Neutrophil (primary cell): ENCODE results near the gene TSEN34.

Experiments used
- H3K27ac ChIP-seq: fragments of 200-600 bp; sonication (generic); 2 replicates; pipeline ENCODE4 v1.5.1; 2016; ENCODE audit warnings: mild to moderate bottlenecking, moderate library complexity
- H3K27me3 ChIP-seq: fragments of 200-600 bp; sonication (generic); 2 replicates; pipeline ENCODE4 v1.6.0; 2016; ENCODE audit warnings: mild to moderate bottlenecking
- H3K36me3 ChIP-seq: fragments of 200-600 bp; sonication (generic); 2 replicates; pipeline ENCODE4 v1.5.1; 2017
- H3K4me1 ChIP-seq, 2 experiments: fragments of 200-600 bp in 1 of 2; sonication (generic) in 1 of 2; 1 replicate in 1 of 2; 2 replicates in 1 of 2; pipeline versions ENCODE4 v1.5.1 to v1.6.1; 2013 to 2016; ENCODE audit warnings: low read depth in 1 of 2, low read length in 1 of 2, mild to moderate bottlenecking in 1 of 2, moderate library complexity in 1 of 2; ENCODE audit not compliant: control insufficient read depth in 1 of 2, insufficient read depth in 1 of 2
- H3K4me3 ChIP-seq, 2 experiments: fragments of 200-600 bp in 1 of 2; sonication (generic) in 1 of 2; 1 replicate in 1 of 2; 2 replicates in 1 of 2; pipeline ENCODE4 v1.5.1; 2013 to 2016; ENCODE audit warnings: low read depth in 1 of 2, low read length in 1 of 2, mild to moderate bottlenecking in 1 of 2, moderate library complexity in 1 of 2
- H3K9me3 ChIP-seq: fragments of 200-600 bp; sonication (generic); 2 replicates; pipeline ENCODE4 v1.5.1; 2016
- TF ChIP-seq, protein P1 (sequence below): fragments of 200-600 bp; sonication (generic); IDR thresholded peaks from 2 replicates; pipeline ENCODE4 v1.5.1; 2016; ENCODE audit warnings: antibody characterized with exemption

The TSEN34 gene

GRCh38 chr19:54191011-54191810 lies at the start of gene TSEN34:
Gene TSEN34, plus strand, starts transcription at chr19:54191308. Its CDS starts 57 bp downstream, at chr19:54191365.
- H3K27ac ChIP-seq: peak within 1 kb of the TSS; percentile 100
- peaks cover 38 to 45% of the 10 kb centered on the region in 2 experiments for H3K4me1 ChIP-seq
- H3K27me3 ChIP-seq: no peaks in the 10 kb centered on the region
- no peaks in the 10 kb centered on the region for H3K9me3 ChIP-seq
- peaks cover 57% of the 10 kb centered on the region for H3K36me3 ChIP-seq
- peak within 1 kb of the TSS; percentile 88 to 100 for H3K4me3 ChIP-seq
- TF ChIP-seq, protein P1, sequence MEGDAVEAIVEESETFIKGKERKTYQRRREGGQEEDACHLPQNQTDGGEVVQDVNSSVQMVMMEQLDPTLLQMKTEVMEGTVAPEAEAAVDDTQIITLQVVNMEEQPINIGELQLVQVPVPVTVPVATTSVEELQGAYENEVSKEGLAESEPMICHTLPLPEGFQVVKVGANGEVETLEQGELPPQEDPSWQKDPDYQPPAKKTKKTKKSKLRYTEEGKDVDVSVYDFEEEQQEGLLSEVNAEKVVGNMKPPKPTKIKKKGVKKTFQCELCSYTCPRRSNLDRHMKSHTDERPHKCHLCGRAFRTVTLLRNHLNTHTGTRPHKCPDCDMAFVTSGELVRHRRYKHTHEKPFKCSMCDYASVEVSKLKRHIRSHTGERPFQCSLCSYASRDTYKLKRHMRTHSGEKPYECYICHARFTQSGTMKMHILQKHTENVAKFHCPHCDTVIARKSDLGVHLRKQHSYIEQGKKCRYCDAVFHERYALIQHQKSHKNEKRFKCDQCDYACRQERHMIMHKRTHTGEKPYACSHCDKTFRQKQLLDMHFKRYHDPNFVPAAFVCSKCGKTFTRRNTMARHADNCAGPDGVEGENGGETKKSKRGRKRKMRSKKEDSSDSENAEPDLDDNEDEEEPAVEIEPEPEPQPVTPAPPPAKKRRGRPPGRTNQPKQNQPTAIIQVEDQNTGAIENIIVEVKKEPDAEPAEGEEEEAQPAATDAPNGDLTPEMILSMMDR: peak; percentile 23

GRCh38 chr19:54141356-54141755 lies 49.8 kb upstream of the TSEN34 start:
- no peak overlapping the region for H3K27ac ChIP-seq
- H3K4me1 ChIP-seq: peaks cover 25 to 29% of the 10 kb centered on the region in 2 experiments
- TF ChIP-seq, protein P1: no peak
- H3K36me3 ChIP-seq: peaks cover 41% of the 10 kb centered on the region
- no peaks in the 10 kb centered on the region for H3K27me3 ChIP-seq
- no peak overlapping the region for H3K4me3 ChIP-seq
- H3K9me3 ChIP-seq: no peaks in the 10 kb centered on the region

- no peak overlapping the region for H3K27ac ChIP-seq
- H3K4me1 ChIP-seq: peaks cover 20 to 24% of the 10 kb centered on the region in 2 experiments
- H3K36me3 ChIP-seq: peaks cover 50% of the 10 kb centered on the region
- H3K4me3 ChIP-seq: no peak overlapping the region
- TF ChIP-seq, protein P1: no peak
- no peaks in the 10 kb centered on the region for H3K27me3 ChIP-seq
- H3K9me3 ChIP-seq: no peaks in the 10 kb centered on the region
Measured at GRCh38 chr19:54142166-54142780, 48.8 kb upstream of the TSEN34 start.

DNA sequence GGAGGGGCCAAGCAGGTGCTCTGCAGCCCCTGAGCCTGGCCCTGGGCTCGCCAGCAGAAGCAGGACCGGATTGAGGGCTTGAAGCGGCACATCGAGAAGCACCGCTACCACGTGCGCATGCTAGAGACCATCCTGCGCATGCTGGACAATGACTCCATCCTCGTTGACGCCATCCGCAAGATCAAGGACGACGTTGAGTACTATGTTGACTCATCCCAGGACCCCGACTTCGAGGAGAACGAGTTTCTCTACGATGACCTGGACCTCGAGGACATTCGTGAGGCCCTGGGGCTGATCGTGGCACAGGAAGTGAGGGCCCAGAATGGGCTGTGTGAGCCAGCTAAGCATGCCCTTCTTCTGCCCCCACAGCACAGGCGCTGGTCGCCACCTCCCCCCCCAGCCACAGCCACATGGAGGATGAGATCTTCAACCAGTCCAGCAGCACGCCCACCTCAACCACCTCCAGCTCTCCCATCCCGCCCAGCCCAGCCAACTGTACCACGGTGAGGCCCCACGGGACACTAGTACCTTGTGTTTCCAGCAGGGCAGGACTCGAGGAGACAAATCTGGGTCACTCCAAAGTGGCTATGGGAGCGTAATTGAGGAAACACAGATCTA lies 45.5 kb upstream of the TSEN34 start:
- Histone ChIP-seq H3K4me3 (no peak overlapping the region), H3K9me3 (no peaks in the 10 kb centered on the region), H3K36me3 (peaks cover 84% of the 10 kb centered on the region), H3K4me1 (peaks cover 4 to 5% of the 10 kb centered on the region in 2 experiments), H3K27ac (no peak overlapping the region), H3K27me3 (no peaks in the 10 kb centered on the region)
- TF ChIP-seq, protein P1: no peak

DNA sequence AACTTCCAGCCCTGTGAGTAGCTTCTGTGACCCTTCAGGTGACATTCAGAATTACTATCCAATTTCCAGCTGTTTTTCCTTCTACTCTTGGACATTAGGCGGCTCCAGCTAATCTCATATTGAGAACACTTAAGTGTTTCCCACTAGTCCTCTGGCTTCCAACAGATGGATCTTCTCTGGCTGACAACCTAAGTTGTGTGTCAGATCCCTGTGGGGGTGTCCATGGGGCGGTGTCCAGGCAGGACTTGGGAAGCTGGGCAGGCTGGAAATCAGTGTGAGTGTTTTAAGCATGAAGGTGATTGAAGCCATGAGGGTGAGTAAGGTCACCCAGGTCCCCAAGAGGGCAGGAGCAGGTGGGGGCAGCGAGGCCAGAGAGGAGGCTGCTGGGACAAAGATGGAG lies 43.4 kb upstream of the TSEN34 start:
- Histone ChIP-seq H3K4me3 (no peak overlapping the region), H3K4me1 (peaks cover 4% of the 10 kb centered on the region in 2 experiments), H3K27me3 (no peaks in the 10 kb centered on the region), H3K9me3 (no peaks in the 10 kb centered on the region), H3K27ac (no peak overlapping the region), H3K36me3 (peaks cover 100% of the 10 kb centered on the region)
- TF ChIP-seq, protein P1: no peak
